ENCODE measurements around the gene ILDR2. TPM values are rescaled to one million over a fixed set of nuclear protein-coding genes. Genes with fewer than 3 reads are reported as not detected.

Gene ILDR2
- polyA plus RNA-seq, 2 donors, result 0.06 to 0.18 TPM

DNA sequence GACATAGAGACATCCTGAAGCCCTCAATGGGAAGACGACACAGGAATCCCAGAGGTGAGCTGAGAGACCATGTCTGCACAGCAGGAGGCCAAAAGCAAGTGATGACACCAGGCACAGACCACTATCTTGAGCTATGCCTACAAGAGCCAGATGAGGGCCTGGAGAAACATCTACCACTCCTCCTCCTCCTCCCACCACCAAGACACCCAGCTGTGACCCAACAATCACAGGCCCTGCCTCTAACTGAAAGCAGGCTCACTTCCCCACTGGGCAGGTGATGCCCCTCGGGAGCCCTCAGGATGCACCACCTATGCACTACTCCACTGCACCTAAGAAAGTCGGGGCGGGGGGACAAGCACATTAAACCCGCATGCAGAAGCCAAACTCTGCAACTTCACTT lies 115.7 kb downstream of the ILDR2 start:
- no peak overlapping the region for H3K27ac ChIP-seq (ENCODE audit: low read depth in 2 of 2, low read length in 1 of 2)
- WGBS, 2 donors, result 84 to 89% methylated on average over 5 of the region's 5 CpGs
- no peak overlapping the region for H3K4me3 ChIP-seq (ENCODE audit: low read depth in 1 of 2, low read length in 2 of 2)
- H3K4me1 ChIP-seq (ENCODE audit: control insufficient read depth in 2 of 2, insufficient read depth in 2 of 2, low read length in 1 of 2), result no peaks in the 10 kb centered on the region
- no peaks in the 10 kb centered on the region for H3K27me3 ChIP-seq (ENCODE audit: control insufficient read depth in 1 of 2, insufficient read depth in 2 of 2, low read length in 2 of 2)
- H3K9me3 ChIP-seq (ENCODE audit: control insufficient read depth in 2 of 2, insufficient read depth in 1 of 2, low read depth in 1 of 2, low read length in 1 of 2), result no peaks in the 10 kb centered on the region
- peaks cover 9 to 16% of the 10 kb centered on the region in 2 donors for H3K36me3 ChIP-seq (ENCODE audit: control insufficient read depth in 2 of 2, insufficient read depth in 2 of 2, low read length in 1 of 2)

DNA sequence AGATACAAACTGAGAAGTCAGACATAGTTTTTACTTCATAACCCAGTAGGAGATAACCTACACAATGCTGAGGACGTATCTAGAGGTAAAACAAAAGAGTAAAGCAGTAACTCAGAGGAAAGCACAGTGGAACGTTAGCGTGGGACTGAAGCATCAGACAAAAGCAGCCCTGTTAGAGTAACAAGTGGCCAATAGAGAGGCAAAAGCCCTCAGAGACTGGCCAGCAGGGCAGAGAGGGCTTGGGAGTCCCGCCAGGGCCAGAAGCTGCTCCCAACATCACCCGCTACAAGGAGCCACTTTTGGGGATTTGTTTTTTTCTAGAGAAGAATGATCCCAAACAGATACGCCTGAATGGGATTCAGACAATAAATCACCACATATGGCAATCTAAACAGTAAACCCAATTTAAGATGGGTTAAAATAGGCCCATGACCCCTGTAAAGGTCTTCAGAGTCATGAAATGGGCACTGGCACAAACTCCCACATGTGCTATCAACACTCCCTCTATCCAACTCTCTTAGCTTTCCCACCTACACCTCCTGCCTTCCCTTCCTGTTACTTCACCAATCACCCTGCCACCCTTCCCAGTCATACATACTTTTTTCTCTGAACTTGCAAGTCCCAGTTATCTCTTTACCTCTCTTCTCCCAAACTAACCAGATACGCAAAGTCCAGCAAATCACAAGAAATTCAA lies 116.5 kb downstream of the ILDR2 start:
- 89 to 92% methylated on average over 7 of the region's 7 CpGs for WGBS, 2 donors
- Histone ChIP-seq H3K4me3 (ENCODE audit: low read depth in 1 of 2, low read length in 2 of 2) (no peak overlapping the region), H3K27me3 (ENCODE audit: control insufficient read depth in 1 of 2, insufficient read depth in 2 of 2, low read length in 2 of 2) (no peaks in the 10 kb centered on the region), H3K4me1 (ENCODE audit: control insufficient read depth in 2 of 2, insufficient read depth in 2 of 2, low read length in 1 of 2) (no peaks in the 10 kb centered on the region), H3K27ac (ENCODE audit: low read depth in 2 of 2, low read length in 1 of 2) (no peak overlapping the region), H3K9me3 (ENCODE audit: control insufficient read depth in 2 of 2, insufficient read depth in 1 of 2, low read depth in 1 of 2, low read length in 1 of 2) (no peaks in the 10 kb centered on the region), H3K36me3 (ENCODE audit: control insufficient read depth in 2 of 2, insufficient read depth in 2 of 2, low read length in 1 of 2) (peaks cover 9 to 16% of the 10 kb centered on the region in 2 donors)

Other genes starting within 250 kb of the ILDR2 start
- 10 to 100 TPM in 1 of 2 donors, 1 to 10 TPM in 1; 9.4 to 10.8 TPM for gene POGK, start 136.1 kb downstream of the ILDR2 start, polyA plus RNA-seq
- gene TADA1, start 99.3 kb downstream of the ILDR2 start, polyA plus RNA-seq, result 1 to 10 TPM; 7.8 to 8.1 TPM
- under 1 TPM in 1 of 2 donors, not detected in 1; 0.04 TPM for gene MAEL, start 13.7 kb upstream of the ILDR2 start, polyA plus RNA-seq
- gene GPA33, start 114.8 kb upstream of the ILDR2 start, polyA plus RNA-seq, result under 1 TPM; 0.04 to 0.08 TPM
- under 1 TPM; 0.01 to 0.04 TPM for gene STYXL2, start 118.5 kb upstream of the ILDR2 start, polyA plus RNA-seq
- gene POU2F1, start 245.3 kb upstream of the ILDR2 start, polyA plus RNA-seq, result 1 to 10 TPM; 1.3 to 1.5 TPM